Keratinocyte (primary cell): ENCODE results near the gene C10orf90. TPM values are rescaled to one million over a fixed set of nuclear protein-coding genes. Genes with fewer than 3 reads are reported as not detected.

Experiments
- DNase-seq: peaks from one replicate; pipeline ENCODE4 v3.0.0-alpha.2; 2011; ENCODE audit warnings: low read depth, missing footprints, low spot score
- FAIRE-seq: peaks from 2 replicates; lab custom pipeline; 2011; peaks lifted over from hg19 to GRCh38; lab: Jason Lieb, UNC
- H2AFZ ChIP-seq: 2 replicates; pipeline ENCODE4 v1.6.0; 2012; ENCODE audit warnings: low read length, control low read depth, inconsistent platforms; ENCODE audit not compliant: control insufficient read depth
- H3K27ac ChIP-seq: 2 replicates; pipeline ENCODE4 v1.5.1; 2011; ENCODE audit warnings: low read length; ENCODE audit not compliant: control insufficient read depth, insufficient read depth
- H3K27me3 ChIP-seq: 3 replicates; pipeline ENCODE4 v1.6.0; 2011; ENCODE audit warnings: low read length; ENCODE audit not compliant: control insufficient read depth, insufficient read depth; ENCODE audit errors: extremely low read depth
- H3K36me3 ChIP-seq, 2 experiments: 2 replicates in 1 of 2; 3 replicates in 1 of 2; pipeline ENCODE4 v1.5.1; 2011; ENCODE audit warnings: low read length in 2 of 2, mild to moderate bottlenecking in 1 of 2; ENCODE audit not compliant: control insufficient read depth in 2 of 2, insufficient read depth in 2 of 2; ENCODE audit errors: extremely low read depth in 1 of 2
- H3K4me1 ChIP-seq: 3 replicates; pipeline ENCODE4 v1.5.1; 2011; ENCODE audit warnings: low read length; ENCODE audit not compliant: control insufficient read depth, insufficient read depth; ENCODE audit errors: extremely low read depth
- H3K4me2 ChIP-seq: 3 replicates; pipeline ENCODE4 v1.6.0; 2011; ENCODE audit warnings: low read depth, low read length; ENCODE audit not compliant: control insufficient read depth, insufficient read depth; ENCODE audit errors: extremely low read depth
- H3K4me3 ChIP-seq, 3 experiments: fragments of 200-600 bp in 1 of 3; sonication (generic) in 1 of 3; 2 replicates in 2 of 3; 3 replicates in 1 of 3; pipeline ENCODE4 v1.5.1; 2011 to 2016; ENCODE audit warnings: low read length in 3 of 3, mild to moderate bottlenecking in 3 of 3, control low read depth in 2 of 3, inconsistent platforms in 1 of 3, low read depth in 1 of 3, mixed read lengths in 1 of 3, mixed run types in 1 of 3, moderate library complexity in 1 of 3; ENCODE audit not compliant: control insufficient read depth in 2 of 3, insufficient read depth in 2 of 3; ENCODE audit errors: extremely low read depth in 1 of 3
- H3K79me2 ChIP-seq: 2 replicates; pipeline ENCODE4 v1.6.0; 2012; ENCODE audit warnings: low read length; ENCODE audit not compliant: control insufficient read depth, insufficient read depth
- H3K9ac ChIP-seq: 3 replicates; pipeline ENCODE4 v1.6.0; 2011; ENCODE audit warnings: low read length; ENCODE audit not compliant: control insufficient read depth, insufficient read depth; ENCODE audit errors: extremely low read depth
- H3K9me1 ChIP-seq: 3 replicates; pipeline ENCODE4 v1.6.0; 2011; ENCODE audit warnings: low read length; ENCODE audit not compliant: control insufficient read depth, insufficient read depth; ENCODE audit errors: extremely low read depth
- H3K9me3 ChIP-seq: 2 replicates; pipeline ENCODE4 v1.5.1; 2012; ENCODE audit warnings: low read depth, low read length; ENCODE audit not compliant: control insufficient read depth
- H4K20me1 ChIP-seq: 3 replicates; pipeline ENCODE4 v1.6.0; 2011; ENCODE audit warnings: low read length; ENCODE audit not compliant: control insufficient read depth, insufficient read depth; ENCODE audit errors: extremely low read depth
- EZH2 ChIP-seq: IDR thresholded peaks from one replicate; pipeline ENCODE4 v1.6.1; 2012; ENCODE audit warnings: inconsistent platforms, mild to moderate bottlenecking, low read length, moderate library complexity
- dilution Hi-C: fragments of 300-500 bp; cut with MboI; formaldehyde crosslinking; loops from one replicate; pipeline ENCODE4 v1.7.0; 2020; ENCODE audit warnings: low sequenced_read_pairs; ENCODE audit not compliant: extremely low pct_ligation_motif_present
- polyA plus RNA-seq, 5 experiments: library from polyadenylated mRNA; depleted of rRNA in 3 of 5; stranded (reverse) in 3 of 5; stranded (forward) in 1 of 5; unstranded in 1 of 5; fragments of >200 nt; gene quantifications; 1 replicate in 1 of 5; 2 replicates in 3 of 5; 3 replicates in 1 of 5; pipeline versions ENCODE4 v1.2.1 to v1.2.3, GENCODE V29; 2011 to 2012; ENCODE audit warnings: missing spikeins in 2 of 5, low read depth in 1 of 5, low replicate concordance in 1 of 5
- TF ChIP-seq, protein P1 (sequence below), 3 experiments: IDR thresholded peaks in 1 of 3; conservative IDR thresholded peaks in 1 of 3; optimal IDR thresholded peaks in 1 of 3; 2 replicates in 2 of 3; 3 replicates in 1 of 3; pipeline versions ENCODE3 to v1.5.1; 2011; ENCODE audit warnings: low read length in 3 of 3, mild to moderate bottlenecking in 3 of 3, moderate library complexity in 2 of 3, control low read depth in 1 of 3, inconsistent platforms in 1 of 3; ENCODE audit not compliant: insufficient read depth in 2 of 3; ENCODE audit errors: extremely low read depth in 1 of 3

C10orf90 gene
- polyA plus RNA-seq, 1 donor (not counting 4 experiments of a cell fraction or from before 2014, with no cell fraction given), result not detected

DNA sequence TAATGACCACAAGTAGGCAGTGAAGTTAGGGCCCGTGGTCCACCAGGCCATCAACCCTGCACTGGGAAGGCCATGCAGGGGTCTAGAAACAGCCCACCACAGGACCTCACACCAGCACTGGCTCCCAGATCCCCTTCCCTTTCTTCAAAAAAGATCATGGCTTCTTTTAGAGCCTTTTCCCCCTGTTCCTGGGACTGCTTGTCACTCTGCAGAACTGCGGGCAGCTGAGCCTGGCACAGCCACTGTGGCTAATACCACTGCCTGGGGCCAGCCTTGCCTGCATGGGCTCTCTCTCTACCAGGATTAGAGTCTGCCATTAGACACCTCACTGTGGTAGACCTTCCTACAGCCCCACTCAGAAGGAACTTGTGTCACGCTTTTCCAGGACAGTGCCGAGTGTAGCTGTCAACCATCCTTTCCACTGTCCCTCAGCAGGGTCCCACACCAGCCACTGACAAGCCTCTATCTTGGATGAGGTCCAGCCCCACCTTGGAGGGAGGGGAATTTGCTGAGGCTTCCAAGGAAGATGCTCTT lies 19.0 kb upstream of the C10orf90 start:
- Histone ChIP-seq H3K27me3 (no peaks in the 10 kb centered on the region), H3K4me1 (no peaks in the 10 kb centered on the region), H3K36me3 (no peaks in the 10 kb centered on the region), H3K4me3 (no peak overlapping the region), H4K20me1 (no peaks in the 10 kb centered on the region), H3K27ac (no peak overlapping the region), H3K9me3 (no peaks in the 10 kb centered on the region), H2AFZ (no peak overlapping the region), H3K79me2 (no peaks in the 10 kb centered on the region), H3K4me2 (no peak overlapping the region), H3K9ac (no peak overlapping the region), H3K9me1 (no peaks in the 10 kb centered on the region)
- DNase-seq (no peak), FAIRE-seq (no peak)
- TF ChIP-seq, protein P1, sequence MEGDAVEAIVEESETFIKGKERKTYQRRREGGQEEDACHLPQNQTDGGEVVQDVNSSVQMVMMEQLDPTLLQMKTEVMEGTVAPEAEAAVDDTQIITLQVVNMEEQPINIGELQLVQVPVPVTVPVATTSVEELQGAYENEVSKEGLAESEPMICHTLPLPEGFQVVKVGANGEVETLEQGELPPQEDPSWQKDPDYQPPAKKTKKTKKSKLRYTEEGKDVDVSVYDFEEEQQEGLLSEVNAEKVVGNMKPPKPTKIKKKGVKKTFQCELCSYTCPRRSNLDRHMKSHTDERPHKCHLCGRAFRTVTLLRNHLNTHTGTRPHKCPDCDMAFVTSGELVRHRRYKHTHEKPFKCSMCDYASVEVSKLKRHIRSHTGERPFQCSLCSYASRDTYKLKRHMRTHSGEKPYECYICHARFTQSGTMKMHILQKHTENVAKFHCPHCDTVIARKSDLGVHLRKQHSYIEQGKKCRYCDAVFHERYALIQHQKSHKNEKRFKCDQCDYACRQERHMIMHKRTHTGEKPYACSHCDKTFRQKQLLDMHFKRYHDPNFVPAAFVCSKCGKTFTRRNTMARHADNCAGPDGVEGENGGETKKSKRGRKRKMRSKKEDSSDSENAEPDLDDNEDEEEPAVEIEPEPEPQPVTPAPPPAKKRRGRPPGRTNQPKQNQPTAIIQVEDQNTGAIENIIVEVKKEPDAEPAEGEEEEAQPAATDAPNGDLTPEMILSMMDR (optimal IDR thresholded peaks at IDR 0.05 in 1 of 3, IDR thresholded peaks at IDR 0.05 in 1 of 3, conservative IDR thresholded peaks at IDR 0.05 in 1 of 3; ENCODE audit: extremely low read depth in 1 of 3, insufficient read depth in 2 of 3, low read length in 3 of 3), result no peak
- TF ChIP-seq EZH2, result no peak
- dilution Hi-C loops, result no loop called here

DNA sequence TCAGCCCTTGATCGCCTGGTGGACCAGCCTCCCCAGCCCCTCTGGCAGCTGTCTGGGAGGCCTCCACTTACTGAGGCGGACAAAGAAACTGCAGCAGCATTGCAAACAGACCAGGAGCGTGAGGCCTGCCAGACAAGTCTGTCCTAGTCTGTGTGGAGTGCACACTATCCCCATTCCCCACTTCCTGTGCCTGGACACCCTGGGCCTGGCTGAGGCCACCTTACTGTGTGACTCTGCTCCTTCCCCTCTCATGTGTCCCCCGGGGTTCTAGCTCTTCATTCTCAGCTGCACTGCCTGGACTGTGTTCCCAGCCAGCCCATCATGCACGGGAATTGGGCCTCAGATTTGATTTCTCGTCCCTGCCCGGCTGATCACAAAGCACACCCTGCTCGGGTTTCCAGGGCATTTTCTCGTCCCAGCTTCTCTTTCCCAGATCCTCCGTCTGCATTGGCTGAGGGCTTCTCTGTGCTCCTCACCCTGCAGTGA lies 16.7 kb upstream of the C10orf90 start:
- no peak overlapping the region for H3K9ac ChIP-seq
- no peak overlapping the region for H3K4me3 ChIP-seq
- no peak overlapping the region for H3K4me2 ChIP-seq
- FAIRE-seq (no peak), DNase-seq (no peak)
- H3K9me3 ChIP-seq, result no peaks in the 10 kb centered on the region
- H3K36me3 ChIP-seq, result no peaks in the 10 kb centered on the region
- H3K27me3 ChIP-seq, result no peaks in the 10 kb centered on the region
- H3K79me2 ChIP-seq, result no peaks in the 10 kb centered on the region
- dilution Hi-C loops, result no loop called here
- H3K4me1 ChIP-seq, result no peaks in the 10 kb centered on the region
- no peak overlapping the region for H3K27ac ChIP-seq
- no peak overlapping the region for H2AFZ ChIP-seq
- H3K9me1 ChIP-seq, result no peaks in the 10 kb centered on the region
- no peak for TF ChIP-seq EZH2
- TF ChIP-seq, protein P1 (optimal IDR thresholded peaks at IDR 0.05 in 1 of 3, IDR thresholded peaks at IDR 0.05 in 1 of 3, conservative IDR thresholded peaks at IDR 0.05 in 1 of 3; ENCODE audit: extremely low read depth in 1 of 3, insufficient read depth in 2 of 3, low read length in 3 of 3), result no peak
- no peaks in the 10 kb centered on the region for H4K20me1 ChIP-seq
